HG02759 (cell line): ENCODE results near the gene VWA8.
A peak's percentile ranks its signal among the peaks of the same experiment; 100 is the strongest.
"Not testable (repeated sequence)": the region's sequence is repeated elsewhere in the genome, so short reads cannot be mapped to it uniquely, and the experiment has no call there.

Experiments used
- ATAC-seq: cut with Tn5 transposase; IDR thresholded peaks from one replicate; pipeline ENCODE4 v1.9.1; 2021; ENCODE audit warnings: mild to moderate bottlenecking, moderate library complexity; ENCODE audit not compliant: unreplicated experiment

VWA8 gene

DNA sequence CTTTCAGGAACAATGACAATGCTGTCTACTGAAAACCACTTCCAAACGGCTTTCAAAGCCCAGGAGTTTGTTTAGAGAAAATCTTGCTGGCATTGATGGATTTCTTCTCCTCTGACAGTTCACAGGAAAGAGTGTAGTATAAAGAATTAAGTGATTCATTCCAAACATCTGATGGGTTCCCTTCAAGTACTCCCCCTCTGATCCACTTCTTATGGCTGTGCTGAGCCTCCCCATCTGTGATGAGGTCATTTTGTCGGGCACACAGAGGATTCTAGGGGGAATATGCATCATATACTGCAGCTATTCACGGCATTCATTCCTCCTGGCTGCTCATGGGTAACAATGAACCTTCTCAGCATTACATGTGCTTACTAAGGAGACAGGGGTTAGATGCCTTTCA is 395.7 kb downstream of the VWA8 start:
- ATAC-seq: no peak

DNA sequence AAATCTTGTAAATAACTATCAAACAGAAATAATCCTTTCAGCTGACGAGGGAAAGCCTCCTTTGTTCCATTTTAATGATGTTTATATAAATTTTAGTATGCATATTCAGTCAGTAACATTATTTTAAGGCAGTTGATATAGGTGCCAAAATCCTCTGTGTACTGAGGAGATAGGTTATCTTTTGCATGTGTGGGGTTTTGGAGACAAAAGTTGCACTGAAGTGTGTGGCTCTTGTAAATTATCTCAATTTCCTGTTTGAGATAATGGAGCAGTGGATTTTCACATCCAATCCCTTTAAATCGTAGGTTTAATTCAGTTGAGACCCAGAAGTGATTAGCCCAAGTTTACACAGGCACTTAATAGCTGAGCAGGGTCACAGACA is 396.9 kb downstream of the VWA8 start:
- ATAC-seq: no peak

DNA sequence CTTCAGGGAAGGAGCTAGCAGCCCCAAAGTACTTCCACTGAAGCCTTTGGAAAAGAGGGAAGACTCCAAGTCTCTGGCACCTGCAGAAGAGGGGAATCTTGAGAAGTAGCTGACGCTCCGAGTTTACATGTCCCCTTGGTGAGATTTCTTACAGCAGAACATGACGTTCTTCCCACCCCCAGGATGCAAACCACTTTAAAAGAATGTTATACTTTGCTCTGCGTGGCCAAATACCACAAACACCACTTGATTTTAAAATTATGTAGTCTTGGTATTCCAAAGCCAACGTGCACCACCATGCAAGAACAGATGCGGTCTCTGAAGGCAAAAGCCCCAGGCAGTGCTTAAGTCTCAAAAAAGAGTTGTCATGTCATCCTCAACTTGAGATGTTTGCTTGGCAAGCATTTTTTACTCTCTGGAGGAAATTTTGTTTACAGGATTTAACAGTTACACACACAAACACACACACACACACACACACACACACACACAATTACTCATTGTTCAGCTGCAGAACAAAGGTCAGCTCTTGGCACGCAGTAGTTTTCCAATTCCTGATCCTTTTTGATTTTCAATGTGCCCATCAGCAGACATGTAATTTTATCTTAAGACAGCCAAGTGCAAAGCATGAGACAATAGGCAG is 397.4 kb downstream of the VWA8 start:
- ATAC-seq: no peak

DNA sequence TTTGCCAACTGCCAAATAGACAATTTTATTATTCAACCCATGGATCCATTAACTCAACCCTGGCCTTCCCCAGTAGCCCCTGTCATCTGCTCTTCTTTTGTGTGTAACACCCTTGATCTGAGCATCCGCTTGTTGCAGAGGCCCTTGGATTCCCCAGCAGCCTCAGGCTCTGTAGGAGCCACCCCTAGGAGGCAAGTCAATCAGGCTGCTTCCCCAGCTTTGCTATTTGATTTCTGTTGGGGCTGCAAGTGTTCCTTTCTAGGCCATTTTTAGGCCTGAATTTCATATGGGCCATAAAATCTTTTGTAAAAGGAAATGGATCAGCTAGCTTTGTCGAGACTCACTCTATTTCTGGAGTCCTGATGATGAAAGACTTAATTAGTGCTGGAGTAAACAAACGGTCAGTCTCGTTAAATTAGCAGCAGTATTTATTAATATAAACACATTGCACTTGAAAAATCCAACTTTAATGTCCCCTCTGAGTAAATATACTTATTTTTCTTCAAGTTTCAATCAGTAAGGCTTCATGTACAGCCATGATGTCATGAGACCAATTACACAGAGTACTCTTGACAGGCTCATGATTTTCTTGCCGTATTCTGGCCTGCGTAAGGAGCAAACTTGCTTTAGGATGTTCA is 398.2 kb downstream of the VWA8 start:
- ATAC-seq: no peak

DNA sequence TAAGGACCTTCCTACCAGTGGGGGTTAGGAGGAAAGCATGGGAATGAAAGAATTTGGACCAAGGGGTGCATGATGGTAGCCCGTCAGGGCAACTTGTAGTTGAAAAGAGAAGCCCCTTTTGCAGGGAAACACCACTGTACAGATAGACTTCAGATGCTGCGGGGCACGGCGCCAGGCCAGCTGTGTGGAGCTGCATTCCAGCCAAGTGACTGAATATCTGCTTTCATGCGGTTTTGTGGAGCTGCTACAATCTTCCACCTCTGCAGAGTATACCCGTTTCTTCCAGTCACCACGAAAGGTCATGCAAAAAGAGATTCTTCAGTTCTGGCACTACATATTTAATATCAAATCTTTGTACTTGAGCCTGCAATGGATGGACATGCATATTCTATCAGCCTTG is 398.8 kb downstream of the VWA8 start:
- no peak for ATAC-seq

DNA sequence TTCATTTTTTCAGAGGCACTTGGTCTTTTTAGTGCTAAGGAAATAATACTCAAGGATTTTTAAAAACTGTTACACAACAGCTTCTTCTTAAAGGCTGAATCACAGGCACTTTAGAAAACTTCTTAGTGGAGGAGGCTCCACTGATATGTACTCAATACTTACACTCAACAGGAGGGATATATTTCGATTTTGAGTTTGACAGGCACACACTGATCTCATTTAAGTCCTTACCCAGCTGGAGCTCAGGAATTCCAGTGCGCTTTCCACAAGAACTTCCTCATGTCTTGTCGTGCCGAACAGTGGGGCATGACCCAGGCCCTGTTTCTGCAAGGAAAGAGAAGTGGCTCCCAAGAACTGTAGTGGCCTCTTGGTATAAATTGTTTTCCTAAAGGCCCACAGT is 399.7 kb downstream of the VWA8 start:
- ATAC-seq: no peak

DNA sequence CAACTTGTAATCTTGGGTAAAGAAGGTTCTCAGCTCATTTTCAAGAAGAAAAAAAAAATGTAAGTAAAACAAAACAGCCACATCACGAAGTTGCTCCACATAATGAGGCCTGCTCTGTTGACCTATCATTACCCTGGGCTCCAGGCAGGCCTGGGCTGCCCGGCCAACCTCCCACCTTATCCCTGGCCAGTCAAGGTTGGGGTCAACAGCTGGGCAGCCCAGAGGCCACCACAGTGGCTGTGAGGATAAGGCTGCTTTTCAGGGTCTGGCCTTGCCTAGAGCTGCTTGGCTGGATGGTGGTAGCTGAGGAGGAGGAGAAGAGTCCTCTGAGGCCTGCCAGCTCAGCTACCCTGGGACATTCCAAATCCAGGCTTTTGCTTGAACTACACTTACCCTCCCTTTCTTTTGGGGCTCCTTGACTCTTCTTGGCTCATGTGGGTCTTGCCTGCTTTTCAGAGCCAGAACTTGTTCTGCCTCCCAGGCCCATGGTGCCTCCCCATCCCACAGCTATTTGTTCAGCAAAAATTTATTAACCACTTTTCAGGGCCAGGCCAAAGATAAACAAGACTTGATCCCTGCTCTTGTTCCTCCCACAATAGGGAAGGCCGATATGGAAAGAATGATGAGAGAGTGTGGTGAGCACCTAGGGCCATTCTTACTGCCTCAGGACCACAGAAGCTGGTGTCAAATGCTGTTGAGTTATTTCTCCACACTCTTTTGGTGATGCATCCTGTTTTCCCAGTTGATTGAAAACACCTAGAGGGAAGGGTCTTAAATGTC is 401.9 kb downstream of the VWA8 start:
- ATAC-seq: no peak

DNA sequence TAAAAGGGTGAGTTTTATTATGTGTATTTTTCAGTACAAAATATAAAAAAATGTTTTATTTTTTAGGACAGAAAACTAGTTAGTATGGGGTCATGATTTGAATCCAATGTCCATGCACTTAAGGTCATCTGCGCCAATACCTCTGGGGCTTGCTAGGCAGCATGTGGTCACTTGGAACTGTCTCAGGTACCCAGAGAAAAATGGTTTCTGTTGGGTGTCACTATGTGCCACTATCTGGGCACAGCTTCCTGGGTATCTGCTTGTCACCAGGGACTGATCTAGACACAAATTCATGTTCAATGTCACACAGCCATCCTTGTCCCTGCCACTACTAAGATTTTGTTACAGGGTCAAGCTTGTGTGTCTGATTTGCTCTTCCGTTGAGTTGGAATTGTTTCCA is 403.2 kb downstream of the VWA8 start:
- ATAC-seq: no peak

DNA sequence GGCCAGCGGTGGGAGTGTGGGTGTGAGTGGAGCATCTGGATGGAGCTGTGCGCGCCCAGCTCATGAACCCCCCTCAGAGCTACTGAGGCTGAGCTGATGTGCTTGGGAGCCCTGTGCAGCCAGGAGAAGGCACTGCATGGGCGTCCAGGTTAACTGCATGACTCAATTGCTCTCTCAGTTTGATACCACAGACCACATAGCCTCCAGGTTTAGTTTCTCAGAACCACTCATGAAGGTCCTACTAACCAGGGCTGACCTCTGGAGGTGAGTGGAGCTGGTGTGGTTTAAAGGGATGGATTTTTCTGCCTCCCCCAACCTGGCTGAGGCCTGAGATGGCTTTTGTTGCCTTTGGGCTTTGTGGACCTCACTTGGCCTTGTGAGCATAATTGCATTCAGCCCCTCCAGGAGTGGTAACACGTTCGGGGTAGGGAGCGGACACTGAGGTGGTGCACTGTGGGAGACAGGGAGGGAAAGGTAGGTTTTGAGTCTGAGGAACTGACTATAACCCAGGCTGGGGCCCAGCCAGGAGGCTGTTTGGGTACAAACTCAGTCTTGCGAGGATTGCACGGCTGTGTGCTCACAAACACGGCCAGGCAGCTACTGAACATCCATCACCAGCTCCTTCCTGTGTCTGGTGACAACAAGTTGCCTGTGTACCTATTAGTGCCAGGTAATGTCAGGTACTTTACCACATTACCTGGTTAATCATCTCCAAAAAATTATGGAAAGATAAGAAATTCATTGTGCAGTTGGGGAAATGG is 406.1 kb downstream of the VWA8 start:
- peak; percentile 95 for ATAC-seq

DNA sequence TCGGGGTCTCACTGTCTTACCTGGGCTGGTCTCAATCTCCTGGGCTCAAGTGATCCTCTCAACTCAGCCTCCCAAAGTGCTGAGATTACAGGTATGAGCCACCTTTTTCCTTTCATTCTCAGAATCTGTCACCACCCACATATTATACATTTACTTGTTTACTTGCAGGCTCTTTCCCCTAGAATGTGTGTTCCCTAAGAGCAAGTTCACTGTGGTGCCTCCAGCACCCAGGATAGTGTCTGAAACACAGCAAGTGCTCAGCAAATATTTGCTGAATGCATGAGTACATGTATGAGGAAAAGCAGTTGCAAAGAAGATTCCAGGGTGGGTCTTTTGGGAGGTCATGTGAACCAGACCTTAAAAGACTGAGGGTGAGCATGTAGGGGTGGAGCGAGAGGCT is 406.7 kb downstream of the VWA8 start:
- peak; percentile 10 for ATAC-seq

DNA sequence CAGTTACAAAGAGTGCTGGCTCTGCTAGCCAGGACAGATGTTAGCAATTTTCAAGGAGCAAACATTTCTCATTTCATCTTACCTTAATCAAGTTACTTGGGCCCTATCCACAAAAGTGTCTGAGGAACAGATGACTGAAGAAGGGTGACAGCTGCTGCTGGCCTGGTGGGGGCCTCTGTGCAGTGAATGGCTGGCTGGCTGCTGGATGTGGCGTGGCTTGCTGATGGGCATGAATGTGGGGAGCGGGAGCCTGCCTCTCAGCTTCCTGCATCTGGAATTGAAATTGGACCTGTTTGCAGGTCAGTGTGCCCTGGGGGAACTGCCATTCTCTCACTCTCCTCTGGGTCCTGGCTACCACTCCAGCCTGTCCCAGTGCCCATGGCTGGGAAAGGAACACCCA is 408.9 kb downstream of the VWA8 start:
- ATAC-seq: no peak

DNA sequence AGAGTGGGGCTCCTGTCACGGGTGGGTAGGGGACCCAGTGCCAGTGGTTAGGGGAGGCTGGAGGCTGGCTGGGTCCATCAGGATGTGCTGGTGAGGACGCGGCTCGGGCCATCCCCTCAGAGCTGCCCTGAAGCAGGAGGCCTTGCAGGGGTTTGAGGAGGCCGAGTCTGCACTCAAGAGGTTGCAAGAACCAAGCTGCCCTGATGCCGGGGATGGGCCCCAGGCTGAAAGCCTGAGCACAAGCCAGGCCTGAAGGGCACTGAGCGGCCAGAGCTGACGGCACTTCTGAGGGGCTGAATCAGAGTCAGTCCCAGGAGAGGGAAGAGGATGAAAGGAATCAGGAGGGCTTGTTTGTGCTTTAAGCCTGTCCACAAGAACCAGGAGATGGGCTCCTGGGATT is 410.6 kb downstream of the VWA8 start:
- no peak for ATAC-seq

DNA sequence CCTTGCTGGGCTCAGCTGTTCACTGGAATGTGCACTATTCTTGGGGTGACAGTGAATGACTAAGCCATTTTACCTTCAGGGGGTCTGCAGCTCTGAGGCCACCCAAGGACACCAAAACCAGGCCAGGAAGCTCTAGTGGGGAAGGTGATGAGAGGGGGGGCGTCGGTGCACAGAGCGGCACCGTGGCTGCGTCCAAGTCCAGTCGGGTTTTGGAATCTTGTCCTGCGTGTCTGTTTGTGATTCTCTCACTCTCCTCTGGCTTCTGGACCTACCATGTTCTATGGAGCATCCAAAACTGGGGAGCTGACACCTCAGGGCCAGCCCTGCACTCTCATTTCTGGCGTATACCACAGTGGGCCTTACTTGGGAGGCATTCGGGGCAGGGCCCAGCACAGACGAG is 411.4 kb downstream of the VWA8 start:
- ATAC-seq: no peak

DNA sequence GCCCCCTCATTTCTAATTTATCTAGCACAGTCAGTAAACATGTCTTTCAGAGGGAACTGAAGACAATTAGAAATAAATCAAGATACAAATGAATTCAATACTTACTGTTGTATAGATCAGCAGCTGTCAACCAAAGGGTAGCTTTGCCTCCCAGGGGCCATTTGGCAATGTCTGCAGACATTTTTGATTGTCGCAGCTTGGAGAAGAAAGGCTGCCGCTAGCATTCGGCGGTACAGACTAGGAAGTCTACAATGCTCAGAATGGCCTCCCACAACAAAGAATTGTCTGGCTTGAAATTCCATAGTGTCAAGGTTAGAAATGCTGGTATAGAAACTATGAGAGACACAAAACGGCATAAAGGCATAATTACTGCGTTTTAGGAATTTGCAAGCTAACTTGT is 412.0 kb downstream of the VWA8 start:
- no peak for ATAC-seq

DNA sequence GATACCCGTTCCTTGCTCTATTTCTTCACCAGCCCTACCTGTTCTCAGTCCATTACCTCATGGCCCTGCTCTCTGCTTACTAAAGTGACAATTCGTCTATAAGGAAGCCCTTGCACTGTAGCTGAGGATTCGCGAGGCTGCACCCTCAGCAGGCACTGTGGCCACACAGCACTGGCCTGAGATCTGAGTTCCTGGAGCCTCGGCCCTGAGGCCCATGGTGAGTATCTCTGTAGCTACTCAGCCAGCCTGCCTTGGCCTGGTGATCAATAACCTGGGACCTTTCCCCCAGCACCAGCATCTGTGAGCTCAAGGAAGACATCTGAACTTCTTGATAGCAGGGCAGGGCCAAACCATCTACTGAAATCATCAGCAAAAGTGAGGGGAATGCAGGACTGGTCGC is 412.9 kb downstream of the VWA8 start:
- ATAC-seq: no peak

DNA sequence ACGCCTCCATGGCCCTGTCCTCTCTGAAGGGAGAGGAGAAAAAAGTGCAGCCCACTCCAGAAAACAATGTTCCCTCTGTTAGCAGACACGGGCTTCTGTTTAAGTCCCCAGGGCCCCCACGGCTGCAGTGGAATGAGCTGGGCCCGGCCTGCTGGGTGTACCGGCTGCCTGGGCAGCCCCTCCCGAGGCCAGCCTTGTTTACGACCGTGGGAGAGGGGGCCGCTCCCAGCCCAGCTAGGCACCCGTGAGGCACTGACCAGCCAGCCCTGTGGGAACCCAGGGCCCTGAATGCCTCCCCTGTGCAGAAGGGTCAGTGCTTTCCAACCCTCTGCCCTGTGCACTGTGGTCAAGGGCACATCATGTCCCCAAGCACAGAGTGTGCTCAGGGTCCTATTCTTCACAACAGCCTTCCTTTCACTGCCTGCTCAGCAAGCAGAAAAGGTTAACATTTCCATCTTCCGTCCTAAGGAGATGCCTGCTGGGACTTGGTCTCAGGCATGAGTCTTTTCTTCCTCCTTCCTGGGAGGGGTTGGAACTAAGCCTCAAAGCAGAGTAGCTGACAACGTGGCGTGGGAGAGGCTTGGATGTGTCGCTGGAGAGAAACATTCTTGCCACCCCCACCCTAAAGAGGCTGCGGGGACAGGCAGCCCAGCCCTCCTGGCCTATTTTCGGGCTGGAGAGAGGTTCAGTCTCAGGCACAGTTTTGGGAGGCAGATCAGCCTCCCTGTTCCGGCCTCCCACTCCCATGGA is 413.5 kb downstream of the VWA8 start:
- no peak for ATAC-seq

DNA sequence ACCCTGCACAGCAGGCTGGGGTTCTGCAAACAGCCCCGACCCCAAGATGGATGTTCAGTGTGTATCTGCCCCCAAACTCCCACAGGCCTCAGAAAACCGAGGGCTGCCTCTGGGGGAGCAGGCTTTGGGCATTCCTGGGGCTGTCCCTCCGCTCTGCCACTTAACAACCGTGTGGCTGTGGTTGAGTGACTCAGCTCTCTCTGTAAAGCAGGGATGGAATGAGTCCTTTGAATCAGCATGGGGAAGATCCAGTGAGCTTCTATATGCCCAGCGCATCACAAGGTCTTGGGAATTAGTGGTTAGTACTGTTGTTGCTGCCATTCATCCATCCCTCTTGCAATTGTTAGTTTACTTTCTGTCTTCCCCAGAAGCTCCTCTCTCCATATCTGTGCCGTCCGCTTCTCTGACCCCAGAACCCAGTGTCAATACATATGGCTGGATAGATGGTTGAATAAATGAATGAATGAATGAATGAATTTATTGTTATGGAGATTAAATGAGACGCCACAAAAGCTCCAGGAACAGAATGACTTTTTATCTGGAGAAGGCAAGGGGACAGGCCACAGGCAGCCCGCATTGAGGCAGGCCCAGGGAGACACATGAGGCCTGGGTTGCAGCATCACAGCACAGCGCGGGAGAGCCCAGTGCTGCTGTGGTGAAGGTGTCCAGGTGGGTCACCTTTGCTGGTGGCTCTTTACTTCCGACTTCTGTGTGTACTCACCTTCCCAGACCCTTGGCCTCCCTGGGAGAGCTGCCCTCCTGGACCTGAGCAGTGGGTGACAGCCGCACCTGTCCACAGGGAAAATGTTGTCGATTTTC is 414.3 kb downstream of the VWA8 start:
- ATAC-seq: no peak

DNA sequence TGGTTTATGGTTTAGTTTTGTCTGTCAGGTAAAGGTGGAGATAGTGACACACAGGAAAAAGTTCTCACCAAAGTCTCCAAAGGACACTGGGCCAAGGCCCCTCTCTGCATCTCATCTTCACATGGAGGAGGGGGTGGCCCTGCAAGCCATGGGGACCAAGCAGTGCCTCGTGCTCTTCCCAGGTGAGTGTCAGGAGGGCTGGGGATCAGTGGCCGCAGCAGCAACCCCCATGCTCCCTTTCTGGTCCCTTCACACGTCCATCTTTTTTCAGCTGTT is 415.5 kb downstream of the VWA8 start:
- no peak for ATAC-seq

DNA sequence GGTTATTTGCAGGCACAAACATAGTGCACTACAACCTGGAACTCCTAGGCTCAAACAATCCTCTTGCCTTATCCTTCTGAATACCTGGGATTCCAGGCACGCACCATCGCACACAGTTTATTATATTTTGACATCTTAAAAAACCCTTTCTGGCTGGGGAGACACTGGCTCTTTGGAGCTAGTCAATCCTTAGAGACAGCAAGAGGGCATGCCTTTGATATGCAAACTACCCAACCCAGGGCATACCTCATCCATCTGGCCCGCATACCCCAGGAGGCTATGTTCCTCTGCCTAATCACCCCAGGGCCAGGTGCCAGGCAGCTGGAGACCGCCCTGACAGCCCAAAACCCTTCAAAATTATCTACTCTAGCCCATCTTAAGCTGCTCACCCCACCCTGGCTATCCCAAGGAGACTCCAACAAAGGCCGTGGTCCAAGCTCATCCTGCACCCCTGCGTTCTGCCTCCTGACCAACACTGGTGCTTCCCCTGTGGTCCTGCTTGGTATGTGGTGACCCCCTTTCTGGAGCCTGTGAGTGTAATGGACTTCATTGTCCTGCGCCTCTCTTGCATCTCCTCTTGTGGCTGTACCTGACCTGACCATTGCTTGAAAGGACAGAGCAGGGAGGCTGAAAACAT is 417.1 kb downstream of the VWA8 start:
- ATAC-seq: no peak

DNA sequence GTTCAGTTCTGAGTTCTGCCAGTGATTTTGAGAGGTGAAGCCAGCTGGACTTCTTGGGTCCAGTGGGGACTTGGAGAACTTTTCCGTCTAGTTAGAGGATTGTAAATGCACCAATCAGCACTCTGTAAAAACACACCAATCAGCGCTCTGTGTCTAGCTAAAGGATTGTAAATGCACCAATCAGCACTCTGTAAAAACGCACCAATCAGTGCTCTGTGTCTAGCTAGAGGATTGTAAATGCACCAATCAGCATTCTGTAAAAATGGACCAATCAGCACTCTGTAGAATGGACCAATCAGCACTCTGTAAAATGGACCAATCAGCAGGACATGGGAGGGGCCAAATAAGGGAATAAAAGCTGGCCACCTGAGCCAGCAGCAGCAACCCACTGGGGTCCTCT is 418.1 kb downstream of the VWA8 start:
- not testable (repeated sequence) for ATAC-seq
